ENCODE results near the gene NEXN.

GRCh38 chr1:77972080-77972479, 83.7 kb downstream of the NEXN start:
- TF ChIP-seq CTCF (IDR thresholded peaks at IDR 0.05; ENCODE audit: insufficient read depth, low read length) (no peak), GABPA (IDR thresholded peaks at IDR 0.05; ENCODE audit: low read depth) (no peak), REST (IDR thresholded peaks at IDR 0.05; ENCODE audit: insufficient replicate concordance, low read depth) (no peak), POLR2AphosphoS5 (IDR thresholded peaks at IDR 0.05; ENCODE audit: low read depth) (no peak), SPI1 (IDR thresholded peaks at IDR 0.05; ENCODE audit: borderline replicate concordance, low read depth) (no peak)

Measured in HL-60 (cell line).